NAMALWA (cell line): ENCODE data around the gene RNASE8.

ENCODE experiments used
- DNase-seq: peaks from one replicate; pipeline ENCODE4 v3.0.0-alpha.2; 2015; ENCODE audit warnings: low spot score

The RNASE8 gene

DNA sequence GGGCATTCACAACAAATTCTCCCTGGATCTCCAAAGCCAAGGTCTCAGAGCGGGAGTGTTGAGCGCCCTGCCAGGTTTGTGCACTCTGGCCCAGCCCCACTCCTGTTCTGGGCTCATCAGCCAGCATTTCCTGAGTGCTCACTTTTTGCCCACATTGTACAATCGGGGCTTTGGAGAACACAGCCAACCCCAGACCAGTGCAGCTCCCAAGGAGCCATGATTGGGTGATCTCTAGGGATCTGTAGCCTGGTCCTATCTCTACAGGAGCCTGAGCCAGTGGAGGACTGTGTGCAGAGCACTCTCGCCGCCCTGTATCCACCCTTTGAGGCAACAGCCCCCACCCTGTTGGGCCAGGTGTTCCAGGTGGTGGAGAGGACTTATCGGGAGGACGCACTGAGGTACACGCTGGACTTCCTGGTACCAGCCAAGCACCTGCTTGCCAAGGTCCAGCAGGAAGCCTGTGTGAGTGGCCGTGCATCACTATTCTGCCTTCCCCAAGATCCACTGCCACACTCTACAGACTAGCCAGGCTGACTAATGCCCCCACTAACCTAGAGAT lies 15.2 kb downstream of the RNASE8 start:
- no peak for DNase-seq

DNA sequence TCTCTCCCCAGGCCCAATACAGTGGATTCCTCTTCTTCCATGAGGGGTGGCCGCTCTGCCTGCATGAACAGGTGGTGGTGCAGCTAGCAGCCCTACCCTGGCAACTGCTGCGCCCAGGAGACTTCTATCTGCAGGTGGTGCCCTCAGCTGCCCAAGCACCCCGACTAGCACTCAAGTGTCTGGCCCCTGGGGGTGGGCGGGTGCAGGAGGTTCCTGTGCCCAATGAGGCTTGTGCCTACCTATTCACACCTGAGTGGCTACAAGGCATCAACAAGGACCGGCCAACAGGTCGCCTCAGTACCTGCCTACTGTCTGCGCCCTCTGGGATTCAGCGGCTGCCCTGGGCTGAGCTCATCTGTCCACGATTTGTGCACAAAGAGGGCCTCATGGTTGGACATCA lies 16.3 kb downstream of the RNASE8 start:
- no peak for DNase-seq

DNA sequence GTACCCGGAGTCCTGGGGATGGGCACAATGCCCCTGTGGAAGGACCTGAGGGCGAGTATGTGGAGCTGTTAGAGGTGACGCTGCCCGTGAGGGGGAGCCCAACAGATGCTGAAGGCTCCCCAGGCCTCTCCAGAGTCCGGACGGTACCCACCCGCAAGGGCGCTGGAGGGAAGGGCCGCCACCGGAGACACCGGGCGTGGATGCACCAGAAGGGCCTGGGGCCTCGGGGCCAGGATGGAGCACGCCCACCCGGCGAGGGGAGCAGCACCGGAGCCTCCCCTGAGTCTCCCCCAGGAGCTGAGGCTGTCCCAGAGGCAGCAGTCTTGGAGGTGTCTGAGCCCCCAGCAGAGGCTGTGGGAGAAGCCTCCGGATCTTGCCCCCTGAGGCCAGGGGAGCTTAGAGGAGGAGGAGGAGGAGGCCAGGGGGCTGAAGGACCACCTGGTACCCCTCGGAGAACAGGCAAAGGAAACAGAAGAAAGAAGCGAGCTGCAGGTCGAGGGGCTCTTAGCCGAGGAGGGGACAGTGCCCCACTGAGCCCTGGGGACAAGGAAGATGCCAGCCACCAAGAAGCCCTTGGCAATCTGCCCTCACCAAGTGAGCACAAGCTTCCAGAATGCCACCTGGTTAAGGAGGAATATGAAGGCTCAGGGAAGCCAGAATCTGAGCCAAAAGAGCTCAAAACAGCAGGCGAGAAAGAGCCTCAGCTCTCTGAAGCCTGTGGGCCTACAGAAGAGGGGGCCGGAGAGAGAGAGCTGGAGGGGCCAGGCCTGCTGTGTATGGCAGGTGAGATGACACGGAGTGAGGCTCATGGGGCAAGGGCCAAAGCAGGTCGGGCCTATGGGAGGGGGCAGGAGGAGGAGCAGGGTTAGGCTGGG lies 17.0 kb downstream of the RNASE8 start:
- DNase-seq, result no peak

DNA sequence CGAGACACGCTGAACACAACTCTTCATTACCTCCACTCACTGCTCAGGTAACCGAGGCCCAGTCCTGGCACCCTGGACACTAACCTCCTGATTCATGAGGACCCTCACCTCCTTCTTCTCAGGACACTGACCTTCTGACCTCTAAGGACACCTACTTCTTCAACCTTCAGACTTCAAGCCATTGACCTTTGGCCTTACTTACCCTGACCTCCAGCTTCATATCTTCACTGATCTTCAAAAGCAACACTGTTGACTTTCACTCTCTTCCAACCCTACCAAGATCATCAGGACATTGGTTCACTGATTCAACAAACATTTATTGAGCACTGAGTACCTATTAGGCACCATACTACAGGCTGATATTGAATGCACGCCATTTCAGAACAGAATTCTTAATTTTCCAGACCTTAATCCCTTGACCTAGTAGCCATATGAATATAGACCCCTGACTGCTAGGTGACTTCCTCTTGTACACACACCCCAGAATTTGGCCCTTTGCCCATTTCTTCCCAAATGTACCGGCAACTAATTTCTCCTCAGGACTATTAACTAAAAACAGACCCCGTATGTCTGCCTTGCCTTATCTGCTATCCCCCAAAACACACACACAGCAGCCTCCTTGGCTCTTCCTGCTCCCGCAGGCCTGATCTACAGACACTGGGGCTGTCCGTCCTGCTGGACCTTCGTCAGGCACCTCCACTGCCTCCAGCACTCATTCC lies 18.3 kb downstream of the RNASE8 start:
- DNase-seq, result no peak

DNA sequence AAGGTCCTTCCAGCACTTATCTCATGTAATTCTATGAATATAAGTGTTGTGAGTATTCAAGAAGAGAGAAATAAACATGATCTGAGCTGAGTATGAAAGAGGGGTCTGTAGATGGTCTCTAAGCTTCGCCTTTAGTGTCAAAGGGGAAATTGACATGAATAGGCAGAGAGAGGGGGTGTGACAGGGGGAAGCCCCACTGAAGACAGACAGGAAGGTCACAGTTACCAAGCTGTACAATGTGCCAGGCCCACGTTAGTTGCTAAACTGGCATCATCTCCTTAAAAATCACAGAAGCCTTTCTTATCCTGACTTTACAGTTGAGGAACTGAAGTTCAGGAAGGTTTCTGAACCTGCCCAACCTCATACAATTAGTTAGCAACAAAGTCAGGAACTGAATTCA lies 20.1 kb downstream of the RNASE8 start:
- DNase-seq, result no peak

DNA sequence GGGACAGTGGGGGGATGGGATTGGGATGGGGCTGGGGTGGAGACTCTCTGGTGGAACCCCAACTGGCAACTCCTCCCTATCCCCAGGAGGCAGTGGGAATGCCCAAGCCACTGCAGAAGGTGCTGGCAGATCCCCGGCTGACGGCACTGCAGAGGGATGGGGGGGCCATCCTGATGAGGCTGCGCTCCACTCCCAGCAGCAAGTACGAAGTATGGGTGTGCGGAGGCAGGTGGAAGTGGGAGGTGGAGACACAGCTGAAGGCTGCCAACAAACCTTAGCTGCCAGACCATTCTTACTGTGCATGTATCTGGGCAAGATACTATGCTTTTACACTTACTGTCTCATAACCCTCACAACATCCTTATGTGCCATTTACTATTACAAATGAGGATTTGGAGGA lies 20.7 kb downstream of the RNASE8 start:
- DNase-seq, result no peak

DNA sequence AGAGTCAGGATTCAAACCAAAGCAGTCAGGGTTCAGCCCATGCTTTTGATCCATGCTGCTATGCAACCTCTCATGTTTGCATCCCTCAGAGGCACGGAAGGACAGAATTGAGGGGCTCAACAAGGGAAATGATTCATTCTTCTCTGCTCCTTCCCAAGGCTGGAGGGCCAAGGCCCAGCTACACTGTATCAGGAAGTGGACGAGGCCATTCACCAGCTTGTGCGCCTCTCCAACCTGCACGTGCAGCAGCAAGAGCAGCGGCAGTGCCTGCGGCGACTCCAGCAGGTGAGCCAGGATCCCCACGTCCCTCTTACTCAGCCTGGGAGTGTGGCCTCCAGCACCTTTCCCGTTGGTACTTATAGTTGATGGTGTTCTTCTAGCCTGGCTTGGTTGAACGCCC lies 21.1 kb downstream of the RNASE8 start:
- no peak for DNase-seq

DNA sequence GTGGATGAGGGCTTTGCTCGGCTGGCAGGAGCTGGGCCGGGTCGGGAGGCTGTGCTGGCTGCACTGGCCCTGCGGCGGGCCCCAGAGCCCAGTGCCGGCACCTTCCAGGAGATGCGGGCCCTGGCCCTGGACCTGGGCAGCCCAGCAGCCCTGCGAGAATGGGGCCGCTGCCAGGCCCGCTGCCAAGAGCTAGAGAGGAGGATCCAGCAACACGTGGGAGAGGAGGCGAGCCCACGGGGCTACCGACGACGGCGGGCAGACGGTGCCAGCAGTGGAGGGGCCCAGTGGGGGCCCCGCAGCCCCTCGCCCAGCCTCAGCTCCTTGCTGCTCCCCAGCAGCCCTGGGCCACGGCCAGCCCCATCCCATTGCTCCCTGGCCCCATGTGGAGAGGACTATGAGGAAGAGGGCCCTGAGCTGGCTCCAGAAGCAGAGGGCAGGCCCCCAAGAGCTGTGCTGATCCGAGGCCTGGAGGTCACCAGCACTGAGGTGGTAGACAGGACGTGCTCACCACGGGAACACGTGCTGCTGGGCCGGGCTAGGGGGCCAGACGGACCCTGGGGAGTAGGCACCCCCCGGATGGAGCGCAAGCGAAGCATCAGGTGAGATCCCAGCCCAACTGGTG lies 24.0 kb downstream of the RNASE8 start:
- no peak for DNase-seq

DNA sequence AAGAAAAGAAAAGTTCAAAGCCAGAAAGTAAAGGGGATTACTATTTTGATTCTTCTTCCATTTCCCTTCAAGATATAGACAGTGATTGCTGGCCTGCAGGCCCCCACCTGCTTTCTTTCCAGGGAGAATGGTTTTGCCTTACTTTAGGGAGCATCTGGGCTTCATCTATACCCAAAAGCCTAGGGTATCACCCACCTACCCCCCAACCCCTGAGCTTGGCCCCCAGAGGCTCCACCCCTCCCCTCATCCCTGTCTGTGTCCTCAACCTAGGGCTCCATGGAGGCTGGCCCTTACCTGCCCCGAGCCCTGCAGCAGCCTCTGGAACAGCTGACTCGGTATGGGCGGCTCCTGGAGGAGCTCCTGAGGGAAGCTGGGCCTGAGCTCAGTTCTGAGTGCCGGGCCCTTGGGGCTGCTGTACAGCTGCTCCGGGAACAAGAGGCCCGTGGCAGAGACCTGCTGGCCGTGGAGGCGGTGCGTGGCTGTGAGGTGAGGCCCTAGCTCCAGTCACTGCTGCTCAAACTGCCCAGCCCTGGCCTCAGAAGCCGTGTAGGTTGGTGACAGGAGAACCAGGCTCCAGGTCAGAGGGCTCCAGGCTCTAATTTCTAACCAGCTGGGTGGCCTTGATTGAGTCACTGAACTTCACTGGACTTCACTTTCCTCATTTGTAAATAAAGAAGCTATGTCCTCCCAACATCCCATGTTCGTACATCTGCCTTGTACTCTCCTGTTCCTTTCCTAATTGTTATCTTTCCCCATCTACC lies 26.1 kb downstream of the RNASE8 start:
- no peak for DNase-seq

DNA sequence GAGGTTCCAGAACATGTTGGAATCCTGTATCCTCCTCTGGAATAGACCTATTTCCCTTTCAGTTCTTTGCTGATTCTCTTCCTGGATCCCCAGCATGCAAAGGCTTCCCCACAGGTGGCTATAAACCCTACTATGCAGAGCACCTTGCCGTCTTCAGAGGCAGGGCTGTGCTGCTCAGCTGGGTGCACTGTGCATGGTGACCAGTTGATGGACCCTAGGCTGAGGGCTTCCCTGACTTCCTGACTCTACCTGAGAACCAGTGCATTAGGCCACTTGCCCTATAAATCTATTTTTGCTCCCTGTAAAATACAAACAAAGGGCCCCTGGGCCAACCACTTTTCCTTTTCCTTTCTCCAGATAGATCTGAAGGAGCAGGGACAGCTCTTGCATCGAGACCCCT lies 26.8 kb downstream of the RNASE8 start:
- no peak for DNase-seq

DNA sequence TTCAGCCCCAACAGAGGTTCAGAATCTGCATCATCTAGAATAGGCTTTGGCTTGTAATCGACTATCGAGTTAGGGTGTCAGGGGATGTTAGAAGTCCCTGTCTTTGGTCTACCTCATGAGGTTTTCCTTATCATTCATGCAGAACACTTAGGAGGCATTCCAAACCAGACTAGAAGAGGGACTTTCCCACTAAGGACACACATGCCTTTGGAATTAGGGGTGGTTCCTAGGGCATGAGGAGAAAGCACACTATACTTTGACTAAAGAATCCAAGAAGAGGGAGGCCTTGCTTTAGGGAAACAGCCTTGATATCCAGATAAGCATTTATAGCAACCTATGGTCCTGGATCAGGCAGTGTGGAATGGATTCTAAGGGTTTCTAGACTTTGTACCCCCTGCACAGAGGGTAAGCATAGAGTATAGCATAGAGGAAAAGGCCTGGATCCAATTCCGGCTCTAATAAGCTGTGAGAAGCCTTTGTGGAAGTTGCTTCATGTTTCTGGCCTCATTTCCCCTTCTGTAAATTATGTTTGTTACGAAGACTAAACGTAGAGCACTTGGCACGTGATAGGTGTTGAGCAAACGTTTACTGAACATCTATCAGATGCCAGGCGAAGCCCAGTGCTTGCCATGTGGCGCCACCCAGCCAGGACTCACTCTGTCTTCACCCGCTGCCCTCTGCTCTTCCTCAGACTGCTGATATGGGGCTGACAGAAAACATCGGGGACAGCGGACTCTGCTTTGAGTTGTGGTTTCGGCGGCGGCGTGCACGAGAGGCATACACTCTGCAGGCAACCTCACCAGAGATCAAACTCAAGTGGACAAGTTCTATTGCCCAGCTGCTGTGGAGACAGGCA lies 27.6 kb downstream of the RNASE8 start:
- no peak for DNase-seq

DNA sequence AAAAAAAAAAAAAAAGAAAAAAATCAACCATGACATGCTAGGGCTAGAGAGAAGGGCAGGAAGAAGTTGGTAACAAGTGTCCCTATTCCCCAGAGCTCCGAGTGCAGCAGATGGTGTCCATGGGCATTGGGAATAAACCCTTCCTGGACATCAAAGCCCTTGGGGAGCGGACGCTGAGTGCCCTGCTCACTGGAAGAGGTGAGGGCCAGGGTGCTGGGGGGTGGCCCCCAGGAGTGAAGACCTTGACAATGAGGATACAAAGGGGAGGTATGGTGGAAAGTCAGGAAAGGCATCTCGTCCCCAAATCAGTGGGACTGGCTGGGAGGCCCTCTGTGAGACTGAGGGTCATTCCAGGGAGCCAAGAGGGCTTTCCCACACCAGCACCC lies 29.3 kb downstream of the RNASE8 start:
- no peak for DNase-seq

DNA sequence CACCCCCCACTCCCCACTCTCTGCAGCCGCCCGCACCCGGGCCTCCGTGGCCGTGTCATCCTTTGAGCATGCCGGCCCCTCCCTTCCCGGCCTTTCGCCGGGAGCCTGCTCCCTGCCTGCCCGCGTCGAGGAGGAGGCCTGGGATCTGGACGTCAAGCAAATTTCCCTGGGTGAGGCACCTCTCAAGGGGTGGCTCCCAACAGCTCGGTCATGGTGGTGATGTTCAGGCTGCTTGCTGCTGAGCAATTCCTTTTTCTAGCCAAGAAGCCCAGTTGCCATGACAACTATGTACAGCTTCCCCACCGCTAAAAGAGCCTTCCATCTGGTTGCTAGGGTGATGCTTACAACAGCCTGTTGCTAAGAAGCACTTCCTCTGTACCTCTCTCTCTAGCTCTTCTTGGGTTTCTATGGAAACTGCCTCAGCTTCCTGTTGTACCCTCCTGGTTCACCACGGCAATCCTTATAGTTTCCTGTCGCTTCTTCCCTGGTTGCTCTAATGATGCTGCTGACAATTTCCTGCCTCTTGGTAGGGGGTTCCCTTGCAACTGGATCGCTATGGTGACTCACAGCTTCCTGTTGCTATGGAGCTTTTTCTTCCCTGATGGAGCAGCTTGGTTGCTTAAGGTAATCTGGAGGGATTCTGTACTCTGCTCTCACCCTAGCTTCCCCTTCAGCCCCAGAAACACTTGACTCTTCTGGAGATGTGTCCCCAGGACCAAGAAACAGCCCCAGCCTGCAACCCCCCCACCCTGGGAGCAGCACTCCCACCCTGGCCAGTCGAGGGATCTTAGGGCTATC lies 29.9 kb downstream of the RNASE8 start:
- DNase-seq, result peak; percentile 76

DNA sequence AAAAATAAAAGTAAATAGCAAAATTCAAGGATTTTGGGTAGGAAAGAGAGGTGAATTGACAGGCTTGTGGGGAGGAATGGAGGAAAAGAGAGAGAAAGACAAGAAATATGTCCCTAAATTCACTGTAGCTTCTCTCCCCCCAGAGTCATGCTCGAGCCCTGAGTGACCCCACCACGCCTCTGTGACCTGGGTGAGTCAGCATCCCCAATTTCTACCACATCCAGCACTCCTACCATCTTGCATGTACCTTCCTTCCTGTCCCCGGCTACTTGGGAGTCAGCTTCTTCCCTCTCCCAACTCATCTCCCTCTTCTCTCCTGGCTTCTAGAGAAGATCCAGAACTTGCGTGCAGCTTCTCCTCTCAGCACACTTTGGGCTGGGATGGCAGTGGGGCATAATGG lies 31.1 kb downstream of the RNASE8 start:
- DNase-seq, result no peak

DNA sequence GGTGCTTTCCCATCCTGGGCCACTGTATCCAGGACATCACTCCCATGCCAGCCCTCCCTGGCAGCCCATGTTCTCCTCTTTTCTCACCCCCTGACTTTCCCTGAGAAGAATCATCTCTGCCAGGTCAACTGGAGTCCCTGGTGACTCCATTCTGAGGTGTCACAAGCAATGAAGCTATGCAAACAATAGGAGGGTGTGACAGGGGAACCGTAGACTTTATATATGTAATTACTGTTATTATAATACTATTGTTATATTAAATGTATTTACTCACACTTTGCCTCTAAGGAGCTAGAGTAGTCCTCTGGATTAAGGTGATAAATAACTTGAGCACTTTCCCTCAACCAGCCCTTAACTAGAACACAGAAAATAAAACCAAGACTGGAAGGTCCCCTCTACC lies 31.6 kb downstream of the RNASE8 start:
- no peak for DNase-seq

DNA sequence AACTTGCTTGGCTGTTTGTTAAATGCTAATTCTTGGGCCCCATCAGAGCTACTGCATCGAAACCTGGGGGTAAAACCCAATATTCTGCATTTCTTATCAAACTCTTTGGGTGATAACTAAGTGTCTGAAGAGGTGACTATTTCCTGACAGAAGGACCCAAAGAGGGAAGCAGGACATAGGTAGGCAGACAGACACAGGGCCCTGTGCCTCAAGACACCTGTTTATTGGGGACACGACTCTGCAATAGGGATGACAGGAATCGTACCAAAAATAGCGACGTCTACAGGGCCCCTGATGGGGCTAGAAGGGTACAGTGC lies 32.2 kb downstream of the RNASE8 start:
- no peak for DNase-seq

DNA sequence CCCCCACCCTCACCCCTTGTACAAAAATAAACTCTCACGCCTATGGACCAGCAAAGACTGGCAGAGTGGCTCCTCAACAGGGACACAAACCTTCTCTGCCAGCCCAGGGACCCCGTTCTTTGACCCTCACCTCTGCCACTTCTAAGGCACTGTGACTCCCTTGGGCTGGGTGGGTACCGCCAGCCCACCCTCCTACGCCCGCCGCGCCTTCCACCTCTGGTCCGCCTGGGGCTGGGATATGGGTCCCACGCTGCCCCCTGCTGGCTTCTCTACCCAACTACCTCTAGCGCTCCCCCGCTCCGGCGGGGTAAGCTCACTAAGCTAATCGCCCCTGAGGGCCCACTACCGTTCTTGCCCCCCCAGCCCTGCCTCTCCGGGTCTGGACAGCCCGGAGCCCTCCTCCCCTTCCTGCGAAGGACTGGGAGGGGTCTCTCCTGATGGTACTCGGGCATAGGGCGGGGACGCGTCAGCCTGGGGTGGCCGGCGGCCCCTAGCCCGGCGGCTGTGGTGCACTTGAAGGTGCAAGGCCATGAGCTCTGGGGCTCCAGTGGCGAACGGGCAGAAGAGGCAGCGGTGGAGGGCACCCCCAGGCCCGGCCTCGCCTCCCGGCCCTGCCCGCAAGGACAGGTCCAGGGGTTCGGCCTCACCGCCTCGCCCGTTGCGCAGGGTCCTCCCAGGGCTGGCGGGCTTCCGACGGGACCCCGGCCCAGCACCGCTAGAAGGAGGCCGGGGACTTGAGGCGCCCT lies 32.7 kb downstream of the RNASE8 start:
- no peak for DNase-seq

DNA sequence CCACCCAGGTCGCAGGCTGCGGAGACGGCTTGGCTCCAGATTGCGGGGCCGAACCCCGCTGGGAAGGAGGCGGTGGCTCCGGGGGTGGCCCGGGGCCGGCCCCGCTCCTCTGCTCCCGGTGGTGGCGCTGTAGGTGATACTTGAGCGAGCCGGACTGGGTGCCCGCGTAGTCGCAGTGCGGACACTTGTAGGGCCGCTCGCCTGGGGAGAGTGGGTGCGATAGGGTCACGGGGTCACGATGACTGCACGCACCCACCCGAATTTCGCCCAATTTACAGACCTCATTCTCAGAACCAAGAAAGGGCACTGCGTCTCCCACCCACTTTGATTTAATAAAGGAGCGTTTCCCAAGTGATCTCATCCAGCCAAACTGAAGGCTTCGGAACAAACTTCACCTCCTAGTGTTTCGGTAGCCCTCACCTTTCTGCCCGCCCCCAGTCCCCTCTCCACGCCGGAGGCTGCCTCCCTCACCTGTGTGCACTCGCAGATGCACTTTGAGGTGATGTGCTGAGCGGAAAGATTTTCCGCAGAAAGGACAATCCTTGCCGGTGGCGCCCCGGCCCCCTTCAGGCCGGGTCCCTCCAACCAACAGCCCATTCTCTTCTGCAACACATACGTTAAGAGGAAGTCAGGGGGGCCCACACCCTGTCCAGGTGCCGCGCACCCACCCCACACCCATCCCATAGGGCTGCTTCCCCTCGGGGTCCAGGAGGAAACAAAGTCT lies 33.5 kb downstream of the RNASE8 start:
- no peak for DNase-seq

DNA sequence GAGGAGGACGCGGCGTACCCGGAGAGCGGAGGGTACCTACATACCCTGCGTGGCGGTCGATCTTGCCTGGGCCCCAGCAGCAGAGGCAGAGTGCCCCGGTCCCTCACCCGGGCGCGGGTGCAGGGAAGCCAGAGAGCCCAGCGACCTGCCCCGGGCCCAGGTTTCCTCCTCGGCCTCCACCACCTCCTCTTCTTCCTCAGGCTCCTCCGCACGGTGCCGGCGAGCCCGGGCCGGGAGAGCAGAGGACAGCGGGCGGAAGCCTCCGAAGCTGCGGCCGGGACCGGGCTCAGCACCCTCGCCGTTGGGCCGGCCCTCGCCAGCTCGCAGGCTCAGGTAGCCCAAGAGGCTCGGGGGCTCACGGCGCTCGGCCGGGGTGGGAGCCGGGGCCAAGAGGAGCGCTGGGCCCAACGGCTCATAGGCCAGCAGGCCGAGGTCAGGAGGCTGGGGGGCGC lies 34.2 kb downstream of the RNASE8 start:
- no peak for DNase-seq
